GM18511 (cell line): ENCODE measurements around the gene CERS4.

Experiments
- ATAC-seq: cut with Tn5 transposase; IDR thresholded peaks from one replicate; pipeline ENCODE4 v1.9.1; 2021; ENCODE audit warnings: mild to moderate bottlenecking, moderate library complexity; ENCODE audit not compliant: unreplicated experiment

Gene CERS4

GRCh38 chr19:8311461-8312260 lies 102.5 kb downstream of the CERS4 start:
- ATAC-seq: no peak
